SH-SY5Y (cell line): ENCODE results near the gene ZNF644.

Experiments used
- GATA2 ChIP-seq: IDR thresholded peaks from 2 replicates; pipeline ENCODE4 v1.6.1; 2011; ENCODE audit warnings: mild to moderate bottlenecking, low read depth, low read length
- GATA3 ChIP-seq: IDR thresholded peaks from 2 replicates; pipeline ENCODE4 v1.6.1; 2011; ENCODE audit warnings: low read depth, mild to moderate bottlenecking, low read length, moderate library complexity

DNA sequence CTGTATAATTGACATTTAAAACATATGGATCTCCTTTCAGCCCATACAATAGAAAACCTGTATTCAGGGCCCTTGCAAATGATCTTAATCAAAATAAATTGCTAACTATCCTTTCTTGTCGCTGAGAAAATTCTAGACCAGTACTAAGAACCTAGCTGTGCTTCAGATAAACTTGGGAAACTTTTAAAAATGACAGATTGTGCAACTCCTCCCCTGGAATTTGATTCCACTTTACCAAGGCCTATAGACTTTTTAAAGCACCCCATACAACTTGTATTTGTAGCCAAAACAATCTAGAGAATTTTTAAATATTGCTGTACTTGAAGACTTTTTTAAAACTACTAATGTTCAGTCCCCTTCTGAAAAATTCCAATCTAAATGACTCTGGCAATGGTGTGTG lies 51.6 kb downstream of the ZNF644 start:
- TF ChIP-seq GATA3 (no peak), GATA2 (no peak)
